Mesenchymal stem cell (in vitro differentiated cells and primary cell): ENCODE results near the gene MYF5.

Source experiments
- DNase-seq: peaks from one replicate; pipeline ENCODE4 v3.0.0-alpha.2; 2013
- H2AFZ ChIP-seq: one replicate; pipeline ENCODE4 v1.6.1; 2013; ENCODE audit warnings: low read depth, mild to moderate bottlenecking, control low read depth, inconsistent platforms, low read length, moderate library complexity
- H2AK5ac ChIP-seq: 2 replicates; pipeline ENCODE4 v1.6.1; 2013; ENCODE audit warnings: low read length, moderate library complexity, mild to moderate bottlenecking, inconsistent platforms; ENCODE audit not compliant: severe bottlenecking
- H2BK120ac ChIP-seq: one replicate; pipeline ENCODE4 v1.6.1; 2013; ENCODE audit warnings: low read depth, mild to moderate bottlenecking, inconsistent platforms, low read length, moderate library complexity
- H2BK12ac ChIP-seq, 2 experiments: one replicate each; pipeline ENCODE4 v1.6.1; 2013; ENCODE audit warnings: inconsistent platforms in 2 of 2, low read length in 2 of 2, mild to moderate bottlenecking in 2 of 2, moderate library complexity in 2 of 2, control low read depth in 1 of 2
- H2BK15ac ChIP-seq: one replicate; pipeline ENCODE4 v1.6.1; 2013; ENCODE audit warnings: mild to moderate bottlenecking, low read depth, inconsistent platforms; ENCODE audit not compliant: poor library complexity, severe bottlenecking
- H2BK5ac ChIP-seq: 2 replicates; pipeline ENCODE4 v1.6.1; 2013; ENCODE audit warnings: low read depth, mild to moderate bottlenecking, low read length, control low read depth, inconsistent platforms; ENCODE audit not compliant: poor library complexity, severe bottlenecking
- H3K14ac ChIP-seq, 2 experiments: one replicate each; pipeline ENCODE4 v1.6.1; 2013; ENCODE audit warnings: inconsistent platforms in 2 of 2, low read length in 2 of 2, control low read depth in 1 of 2, mild to moderate bottlenecking in 1 of 2, moderate library complexity in 1 of 2
- H3K18ac ChIP-seq, 2 experiments: one replicate each; pipeline ENCODE4 v1.6.1; 2013; ENCODE audit warnings: inconsistent platforms in 2 of 2, low read length in 2 of 2, control low read depth in 1 of 2, low read depth in 1 of 2, mild to moderate bottlenecking in 1 of 2
- H3K23ac ChIP-seq, 2 experiments: one replicate each; pipeline ENCODE4 v1.6.1; 2013; ENCODE audit warnings: inconsistent platforms in 2 of 2, low read length in 2 of 2, mild to moderate bottlenecking in 2 of 2, moderate library complexity in 2 of 2, control low read depth in 1 of 2
- H3K27ac ChIP-seq: 2 replicates; pipeline ENCODE4 v1.5.1; 2013; ENCODE audit warnings: mild to moderate bottlenecking, moderate library complexity, low read length, control low read depth, inconsistent platforms; ENCODE audit not compliant: poor library complexity, severe bottlenecking
- H3K27me3 ChIP-seq, 2 experiments: 2 replicates each; pipeline versions ENCODE4 v1.6.1 to v1.7.0; 2013; ENCODE audit warnings: low read length in 2 of 2, mild to moderate bottlenecking in 2 of 2, moderate library complexity in 2 of 2, control low read depth in 1 of 2, inconsistent platforms in 1 of 2; ENCODE audit not compliant: control insufficient read depth in 1 of 2, insufficient read depth in 1 of 2
- H3K36me3 ChIP-seq, 2 experiments: 2 replicates each; pipeline versions ENCODE4 v1.6.1 to v1.7.0; 2013; ENCODE audit warnings: low read length in 2 of 2, control low read depth in 1 of 2, inconsistent platforms in 1 of 2, low read depth in 1 of 2, mild to moderate bottlenecking in 1 of 2; ENCODE audit not compliant: insufficient read depth in 2 of 2, control insufficient read depth in 1 of 2
- H3K4ac ChIP-seq, 2 experiments: one replicate each; pipeline ENCODE4 v1.6.1; 2013; ENCODE audit warnings: inconsistent platforms in 2 of 2, low read length in 2 of 2, mild to moderate bottlenecking in 2 of 2, moderate library complexity in 2 of 2, control low read depth in 1 of 2, low read depth in 1 of 2
- H3K4me1 ChIP-seq: 2 replicates; pipeline ENCODE4 v1.6.1; 2013; ENCODE audit warnings: low read depth, low read length, control low read depth; ENCODE audit not compliant: control insufficient read depth, insufficient read depth
- H3K4me2 ChIP-seq: 2 replicates; pipeline ENCODE4 v1.6.1; 2013; ENCODE audit warnings: low read length, mild to moderate bottlenecking, inconsistent platforms; ENCODE audit not compliant: poor library complexity, severe bottlenecking
- H3K4me3 ChIP-seq, 2 experiments: 2 replicates each; pipeline versions ENCODE4 v1.5.1 to v1.7.0; 2013; ENCODE audit warnings: low read length in 2 of 2, mild to moderate bottlenecking in 2 of 2, control low read depth in 1 of 2, low read depth in 1 of 2; ENCODE audit not compliant: insufficient read depth in 1 of 2
- H3K79me1 ChIP-seq: replicated peaks from 2 replicates; pipeline ENCODE4 v1.6.1; 2013; ENCODE audit warnings: mild to moderate bottlenecking, control low read depth, low read length, inconsistent platforms; ENCODE audit not compliant: poor library complexity, severe bottlenecking
- H3K9ac ChIP-seq: 2 replicates; pipeline ENCODE4 v1.7.0; 2013; ENCODE audit warnings: mild to moderate bottlenecking, low read length, moderate library complexity
- H3K9me3 ChIP-seq: 2 replicates; pipeline ENCODE4 v1.7.0; 2013; ENCODE audit warnings: mild to moderate bottlenecking, low read length; ENCODE audit not compliant: control insufficient read depth
- H4K8ac ChIP-seq: one replicate; pipeline ENCODE4 v1.6.1; 2013; ENCODE audit warnings: inconsistent platforms, mild to moderate bottlenecking, low read length, moderate library complexity
- H4K91ac ChIP-seq: one replicate; pipeline ENCODE4 v1.6.1; 2013; ENCODE audit warnings: mild to moderate bottlenecking, low read length, inconsistent platforms
- WGBS: methylation state at CpG from one replicate; pipeline ENCODE4 v1.1.7; 2013; ENCODE audit warnings: mixed read lengths; 5-methylcytosine and 5-hydroxymethylcytosine counted together

The MYF5 gene

GRCh38 chr12:80720516-80720915 lies 3.8 kb downstream of the MYF5 start:
- Histone ChIP-seq H3K9ac (no peak overlapping the region), H3K4ac (no peak overlapping the region), H2AFZ (no peak overlapping the region), H3K27me3 (peaks cover 0 to 27% of the 10 kb centered on the region in 2 experiments), H2BK120ac (no peak overlapping the region), H3K18ac (no peak overlapping the region), H3K4me1 (no peaks in the 10 kb centered on the region), H4K8ac (no peak overlapping the region), H2BK5ac (no peak overlapping the region), H3K4me3 (no peak overlapping the region), H3K36me3 (no peaks in the 10 kb centered on the region), H3K4me2 (no peak overlapping the region), H3K79me1 (no peaks in the 10 kb centered on the region), H2BK15ac (no peak overlapping the region), H3K23ac (no peak overlapping the region), H2BK12ac (no peak overlapping the region), H2AK5ac (no peak overlapping the region), H3K14ac (no peak overlapping the region), H4K91ac (no peak overlapping the region), H3K9me3 (peaks cover 2% of the 10 kb centered on the region), H3K27ac (no peak overlapping the region)
- 85% methylated on average over 1 of the region's 1 CpG for WGBS
- DNase-seq: no peak

- no peak overlapping the region for H2BK15ac ChIP-seq
- no peak overlapping the region for H4K8ac ChIP-seq
- H3K4me1 ChIP-seq: no peaks in the 10 kb centered on the region
- H3K4ac ChIP-seq: no peak overlapping the region
- H2AK5ac ChIP-seq: no peak overlapping the region
- H3K23ac ChIP-seq: no peak overlapping the region
- no peaks in the 10 kb centered on the region for H3K79me1 ChIP-seq
- no peaks in the 10 kb centered on the region for H3K36me3 ChIP-seq
- H4K91ac ChIP-seq: no peak overlapping the region
- no peak for DNase-seq
- no peak overlapping the region for H3K9ac ChIP-seq
- no peak overlapping the region for H2AFZ ChIP-seq
- H3K4me2 ChIP-seq: no peak overlapping the region
- H2BK12ac ChIP-seq: no peak overlapping the region
- peaks cover 0 to 19% of the 10 kb centered on the region in 2 experiments for H3K27me3 ChIP-seq
- 96% methylated on average over 3 of the region's 3 CpGs for WGBS
- no peak overlapping the region for H3K18ac ChIP-seq
- no peak overlapping the region for H2BK120ac ChIP-seq
- H3K14ac ChIP-seq: no peak overlapping the region
- no peak overlapping the region for H2BK5ac ChIP-seq
- H3K9me3 ChIP-seq: peaks cover 2% of the 10 kb centered on the region
- no peak overlapping the region for H3K4me3 ChIP-seq
- no peak overlapping the region for H3K27ac ChIP-seq
Observed at GRCh38 chr12:80721326-80721725, 4.6 kb downstream of the MYF5 start.

GRCh38 chr12:80745851-80746505 lies 29.3 kb downstream of the MYF5 start:
- H3K4me3 ChIP-seq: no peak overlapping the region

DNA sequence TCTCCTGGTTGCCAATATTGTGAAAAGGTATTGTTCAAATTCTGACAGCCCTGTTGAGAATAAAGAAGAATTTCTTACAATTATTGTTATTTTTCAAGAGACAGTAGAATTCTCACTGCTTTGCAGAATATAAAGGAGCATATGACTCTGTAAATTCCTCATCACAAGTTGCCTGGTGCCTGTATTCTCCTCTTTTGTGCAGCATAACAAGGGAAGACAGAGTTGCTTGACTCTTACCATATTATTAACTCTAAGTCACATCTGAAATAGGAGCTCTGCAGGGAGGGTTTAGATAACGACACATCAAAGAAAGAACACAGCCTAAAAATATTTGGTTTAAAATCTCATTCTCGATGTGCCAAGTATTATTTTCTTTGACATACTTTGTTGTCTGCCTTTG lies 31.1 kb downstream of the MYF5 start:
- H2BK5ac ChIP-seq: no peak overlapping the region
- H3K14ac ChIP-seq: no peak overlapping the region
- no peak overlapping the region for H3K18ac ChIP-seq
- no peak overlapping the region for H3K9ac ChIP-seq
- H3K36me3 ChIP-seq: no peaks in the 10 kb centered on the region
- no peak overlapping the region for H4K91ac ChIP-seq
- no peak overlapping the region for H3K4me3 ChIP-seq
- no peak overlapping the region for H2BK120ac ChIP-seq
- no peaks in the 10 kb centered on the region for H3K79me1 ChIP-seq
- no peak overlapping the region for H3K27ac ChIP-seq
- H3K27me3 ChIP-seq: no peaks in the 10 kb centered on the region
- WGBS: 83% methylated on average over 1 of the region's 2 CpGs
- no peak overlapping the region for H2AK5ac ChIP-seq
- no peaks in the 10 kb centered on the region for H3K4me1 ChIP-seq
- H4K8ac ChIP-seq: no peak overlapping the region
- H2AFZ ChIP-seq: no peak overlapping the region
- H2BK15ac ChIP-seq: no peak overlapping the region
- DNase-seq: no peak
- no peak overlapping the region for H3K4ac ChIP-seq
- no peaks in the 10 kb centered on the region for H3K9me3 ChIP-seq
- no peak overlapping the region for H3K4me2 ChIP-seq
- no peak overlapping the region for H3K23ac ChIP-seq
- H2BK12ac ChIP-seq: no peak overlapping the region

More at GRCh38 chr12:80745851-80746505, 29.3 kb downstream of the MYF5 start:
- H3K18ac ChIP-seq: no peak overlapping the region
- DNase-seq: no peak
- no peaks in the 10 kb centered on the region for H3K79me1 ChIP-seq
- no peak overlapping the region for H2BK12ac ChIP-seq
- H4K91ac ChIP-seq: no peak overlapping the region
- H3K23ac ChIP-seq: no peak overlapping the region
- no peak overlapping the region for H2AK5ac ChIP-seq
- no peaks in the 10 kb centered on the region for H3K36me3 ChIP-seq
- H4K8ac ChIP-seq: no peak overlapping the region
- H3K27ac ChIP-seq: no peak overlapping the region
- 76% methylated on average over 6 of the region's 6 CpGs for WGBS
- H3K4me2 ChIP-seq: no peak overlapping the region
- H2BK15ac ChIP-seq: no peak overlapping the region
- no peak overlapping the region for H3K4ac ChIP-seq
- H3K27me3 ChIP-seq: no peaks in the 10 kb centered on the region
- no peak overlapping the region for H2AFZ ChIP-seq
- H2BK5ac ChIP-seq: no peak overlapping the region
- no peak overlapping the region for H3K9ac ChIP-seq
- H2BK120ac ChIP-seq: no peak overlapping the region
- H3K9me3 ChIP-seq: no peaks in the 10 kb centered on the region
- H3K4me1 ChIP-seq: no peaks in the 10 kb centered on the region
- no peak overlapping the region for H3K14ac ChIP-seq
